ENCODE data around the gene TRPV6.

The TRPV6 gene

DNA sequence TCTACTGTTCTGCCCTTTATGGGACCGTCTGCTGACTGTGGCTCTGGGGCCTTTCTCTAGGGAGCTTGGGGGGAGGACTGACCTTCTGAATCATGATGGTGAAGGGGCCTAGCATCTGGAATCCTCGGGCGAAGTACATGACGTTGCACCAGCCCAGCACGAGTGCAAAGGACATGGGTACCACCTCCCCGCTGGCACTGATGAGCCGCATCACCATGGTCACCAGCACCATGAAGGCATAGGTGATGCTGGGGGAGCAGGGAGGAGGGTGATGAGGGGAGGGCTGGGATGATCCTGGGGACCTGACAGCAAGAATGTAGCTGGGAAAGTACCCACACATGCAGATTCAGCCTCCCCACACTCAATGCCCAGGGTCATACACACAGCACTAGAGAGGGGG, 11.1 kb downstream of the TRPV6 start:
- H3K9ac ChIP-seq (ENCODE audit: low read length in 2 of 2): no peak overlapping the region
- H3K9me3 ChIP-seq (ENCODE audit: control insufficient read depth in 2 of 2, low read length in 2 of 2): no peaks in the 10 kb centered on the region
- H3K4me1 ChIP-seq (ENCODE audit: control insufficient read depth, insufficient read depth, low read length): no peaks in the 10 kb centered on the region
- H3K27me3 ChIP-seq (ENCODE audit: control insufficient read depth in 1 of 2, insufficient read depth in 2 of 2, low read length in 2 of 2): peaks cover 0 to 8% of the 10 kb centered on the region in 2 donors
- no peak overlapping the region for H3K4me3 ChIP-seq (ENCODE audit: low read length in 2 of 2)
- H3K36me3 ChIP-seq (ENCODE audit: control insufficient read depth in 2 of 2, insufficient read depth in 2 of 2, low read length in 2 of 2): no peaks in the 10 kb centered on the region
- no peak overlapping the region for H3K27ac ChIP-seq (ENCODE audit: low read length)

DNA sequence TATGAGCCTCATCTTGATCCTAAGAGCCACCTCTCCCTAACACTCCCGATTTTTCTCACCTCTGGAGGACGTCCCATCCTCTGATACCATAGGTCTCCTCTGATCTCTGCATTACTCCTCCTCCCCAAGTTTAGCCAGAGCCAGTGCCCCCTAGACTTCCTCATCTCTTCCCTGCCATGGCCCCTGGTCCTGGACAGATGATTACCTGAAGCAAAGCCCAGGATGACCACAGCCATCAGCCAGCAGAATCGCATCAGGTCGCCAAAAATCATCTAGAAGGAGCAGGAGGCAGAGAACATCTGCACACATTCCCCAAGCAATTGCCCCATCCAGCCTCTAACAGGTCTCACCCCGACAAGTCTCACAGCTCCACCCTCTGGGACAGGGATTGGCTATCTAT, 11.7 kb downstream of the TRPV6 start:
- Histone ChIP-seq H3K4me1 (ENCODE audit: control insufficient read depth, insufficient read depth, low read length) (no peaks in the 10 kb centered on the region), H3K9ac (ENCODE audit: low read length in 2 of 2) (no peak overlapping the region), H3K9me3 (ENCODE audit: control insufficient read depth in 2 of 2, low read length in 2 of 2) (no peaks in the 10 kb centered on the region), H3K27ac (ENCODE audit: low read length) (no peak overlapping the region), H3K36me3 (ENCODE audit: control insufficient read depth in 2 of 2, insufficient read depth in 2 of 2, low read length in 2 of 2) (no peaks in the 10 kb centered on the region), H3K27me3 (ENCODE audit: control insufficient read depth in 1 of 2, insufficient read depth in 2 of 2, low read length in 2 of 2) (peaks cover 0 to 8% of the 10 kb centered on the region in 2 donors), H3K4me3 (ENCODE audit: low read length in 2 of 2) (no peak overlapping the region)

DNA sequence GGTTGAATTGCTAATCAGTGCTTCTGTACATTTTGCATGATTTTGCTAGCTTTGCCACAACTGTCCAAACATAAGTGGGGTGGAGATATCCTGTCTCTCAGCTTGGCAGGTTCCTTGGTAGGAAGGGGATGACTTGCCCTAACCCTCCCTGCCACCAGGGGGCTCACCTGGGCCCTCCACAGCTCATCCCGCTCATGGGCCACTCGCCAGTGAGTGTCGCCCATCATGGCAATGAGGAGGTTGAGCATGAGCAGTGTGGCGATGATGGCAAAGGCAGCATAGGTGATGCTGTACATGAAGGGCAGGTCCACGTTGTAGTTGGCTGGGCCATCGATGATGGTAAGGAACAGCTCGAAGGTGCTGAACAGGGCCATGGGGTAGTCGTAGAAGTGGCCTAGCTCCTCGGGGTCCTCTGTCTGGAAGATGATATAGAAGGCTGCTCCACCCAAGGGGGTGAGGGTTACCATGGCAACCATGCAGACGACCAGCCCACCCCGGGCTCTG, 12.2 kb downstream of the TRPV6 start:
- H3K36me3 ChIP-seq (ENCODE audit: control insufficient read depth in 2 of 2, insufficient read depth in 2 of 2, low read length in 2 of 2): no peaks in the 10 kb centered on the region
- no peak overlapping the region for H3K9ac ChIP-seq (ENCODE audit: low read length in 2 of 2)
- no peak overlapping the region for H3K27ac ChIP-seq (ENCODE audit: low read length)

DNA sequence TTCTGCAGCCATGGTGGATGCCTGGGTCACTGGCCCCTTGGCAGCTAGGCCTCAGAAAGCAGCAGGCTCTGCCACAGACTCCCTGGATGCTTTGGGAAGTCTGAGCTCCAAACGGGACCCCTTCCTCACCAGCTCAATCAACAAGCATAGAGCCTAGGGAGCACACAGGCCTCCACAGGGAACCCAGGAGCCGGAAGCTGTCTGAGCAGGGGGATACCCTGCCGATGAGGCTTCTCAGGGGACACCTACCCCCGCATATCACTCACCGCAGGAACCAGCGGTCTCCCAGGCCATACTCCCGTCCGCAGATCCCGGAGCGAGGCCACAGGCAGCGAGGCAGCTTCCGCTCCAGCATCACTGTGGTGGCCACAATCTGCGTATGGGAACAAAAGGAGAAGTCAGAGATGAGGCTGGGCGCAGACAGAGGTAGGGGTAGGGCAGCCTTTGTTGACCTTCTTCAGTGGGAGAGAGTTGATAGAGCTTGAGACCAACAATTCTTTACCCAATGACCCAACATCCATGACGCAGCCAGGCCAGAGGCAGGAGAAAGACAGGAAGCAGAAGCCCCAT, 13.4 kb downstream of the TRPV6 start:
- Histone ChIP-seq H3K9me3 (ENCODE audit: control insufficient read depth in 2 of 2, low read length in 2 of 2) (no peaks in the 10 kb centered on the region), H3K4me3 (ENCODE audit: low read length in 2 of 2) (no peak overlapping the region), H3K27ac (ENCODE audit: low read length) (no peak overlapping the region), H3K4me1 (ENCODE audit: control insufficient read depth, insufficient read depth, low read length) (no peaks in the 10 kb centered on the region), H3K27me3 (ENCODE audit: control insufficient read depth in 1 of 2, insufficient read depth in 2 of 2, low read length in 2 of 2) (peaks cover 0 to 8% of the 10 kb centered on the region in 2 donors), H3K36me3 (ENCODE audit: control insufficient read depth in 2 of 2, insufficient read depth in 2 of 2, low read length in 2 of 2) (no peaks in the 10 kb centered on the region), H3K9ac (ENCODE audit: low read length in 2 of 2) (no peak overlapping the region)

More for the DNA sequence above, 12.2 kb downstream of the TRPV6 start:
- Histone ChIP-seq H3K4me3 (ENCODE audit: low read length in 2 of 2) (no peak overlapping the region), H3K9me3 (ENCODE audit: control insufficient read depth in 2 of 2, low read length in 2 of 2) (no peaks in the 10 kb centered on the region), H3K4me1 (ENCODE audit: control insufficient read depth, insufficient read depth, low read length) (no peaks in the 10 kb centered on the region), H3K27me3 (ENCODE audit: control insufficient read depth in 1 of 2, insufficient read depth in 2 of 2, low read length in 2 of 2) (peaks cover 0 to 8% of the 10 kb centered on the region in 2 donors)

DNA sequence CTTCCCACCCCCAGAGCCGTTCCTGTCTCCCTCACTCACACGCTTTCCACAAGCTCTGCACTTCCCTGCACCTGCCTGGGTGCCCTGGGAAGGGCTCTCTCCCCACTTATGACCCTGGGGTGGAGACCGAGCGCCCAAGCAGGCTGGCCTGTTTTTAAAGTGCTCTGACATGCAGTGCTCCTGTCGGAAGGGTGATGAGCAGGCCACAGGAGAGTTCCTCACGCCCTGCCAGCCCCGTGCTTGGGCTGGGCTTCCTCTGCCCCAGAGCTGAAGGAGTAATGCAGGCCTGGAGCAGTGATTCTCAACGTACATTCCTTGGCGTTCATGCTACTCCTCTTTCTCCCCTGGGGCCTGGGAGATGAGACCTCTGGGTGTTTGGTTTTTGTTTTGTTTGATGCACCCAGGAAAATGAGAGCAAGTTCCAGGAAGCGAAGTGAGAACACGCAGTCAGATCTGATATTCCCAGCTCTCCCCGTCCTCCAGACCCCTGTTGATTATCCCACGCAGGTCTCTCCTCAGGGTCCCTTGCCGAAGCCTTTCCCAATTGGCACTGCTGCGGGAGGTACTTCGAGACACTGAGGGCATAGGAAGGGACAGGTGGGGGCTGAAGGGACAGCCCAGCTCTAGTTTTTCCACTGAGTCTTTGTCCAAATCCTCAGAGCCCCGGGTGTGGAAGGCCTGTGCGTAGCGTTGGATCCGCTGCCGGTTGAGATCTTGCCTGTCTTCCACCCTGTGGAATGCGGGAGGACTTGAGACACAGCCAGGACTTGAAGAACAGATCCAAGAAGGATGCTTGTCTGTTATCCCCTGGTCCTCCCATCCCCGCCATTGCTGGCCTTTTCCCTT, 14.1 kb downstream of the TRPV6 start:
- Histone ChIP-seq H3K36me3 (ENCODE audit: control insufficient read depth in 2 of 2, insufficient read depth in 2 of 2, low read length in 2 of 2) (no peaks in the 10 kb centered on the region), H3K9me3 (ENCODE audit: control insufficient read depth in 2 of 2, low read length in 2 of 2) (no peaks in the 10 kb centered on the region), H3K27ac (ENCODE audit: low read length) (no peak overlapping the region)

DNA sequence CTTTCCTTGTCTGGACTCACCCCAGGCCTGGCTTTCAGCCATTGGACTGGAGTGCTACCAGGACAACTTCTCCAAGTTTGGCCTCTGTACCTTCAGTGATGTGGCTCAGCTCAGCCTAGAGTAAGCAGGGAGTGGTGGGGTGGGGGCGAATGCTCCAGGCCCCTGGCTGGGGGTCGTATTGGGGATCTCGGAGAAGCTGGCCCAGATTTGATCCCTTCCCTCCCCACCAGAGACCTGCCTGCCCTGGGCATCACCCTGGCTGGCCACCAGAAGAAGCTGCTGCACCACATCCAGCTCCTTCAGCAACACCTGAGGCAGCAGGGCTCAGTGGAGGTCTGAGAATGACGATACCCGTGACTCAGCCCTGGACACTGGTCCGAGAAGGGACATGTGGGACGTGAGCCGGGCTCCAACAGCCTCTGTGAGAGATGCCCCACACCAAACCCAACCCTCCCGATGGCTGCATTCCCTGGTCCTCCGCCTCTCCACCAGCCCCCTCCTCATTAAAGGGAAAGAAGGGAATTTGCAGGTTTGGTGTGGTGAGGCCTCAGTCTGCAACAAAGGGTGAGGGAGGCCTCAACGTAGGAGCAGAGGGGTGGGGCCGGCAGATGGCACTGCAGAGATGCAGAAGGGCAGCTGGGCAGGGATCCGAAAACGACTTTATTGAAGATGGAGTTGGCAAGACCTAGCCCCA, 14.8 kb downstream of the TRPV6 start:
- Histone ChIP-seq H3K9me3 (ENCODE audit: control insufficient read depth in 2 of 2, low read length in 2 of 2) (no peaks in the 10 kb centered on the region), H3K27me3 (ENCODE audit: control insufficient read depth in 1 of 2, insufficient read depth in 2 of 2, low read length in 2 of 2) (peaks cover 0 to 2% of the 10 kb centered on the region in 2 donors), H3K4me3 (ENCODE audit: low read length in 2 of 2) (no peak overlapping the region), H3K36me3 (ENCODE audit: control insufficient read depth in 2 of 2, insufficient read depth in 2 of 2, low read length in 2 of 2) (no peaks in the 10 kb centered on the region), H3K9ac (ENCODE audit: low read length in 2 of 2) (no peak overlapping the region), H3K4me1 (ENCODE audit: control insufficient read depth, insufficient read depth, low read length) (no peaks in the 10 kb centered on the region), H3K27ac (ENCODE audit: low read length) (no peak overlapping the region)

More for the DNA sequence above, 14.1 kb downstream of the TRPV6 start:
- Histone ChIP-seq H3K27me3 (ENCODE audit: control insufficient read depth in 1 of 2, insufficient read depth in 2 of 2, low read length in 2 of 2) (peaks cover 0 to 7% of the 10 kb centered on the region in 2 donors), H3K9ac (ENCODE audit: low read length in 2 of 2) (no peak overlapping the region), H3K4me3 (ENCODE audit: low read length in 2 of 2) (no peak overlapping the region), H3K4me1 (ENCODE audit: control insufficient read depth, insufficient read depth, low read length) (no peaks in the 10 kb centered on the region)

DNA sequence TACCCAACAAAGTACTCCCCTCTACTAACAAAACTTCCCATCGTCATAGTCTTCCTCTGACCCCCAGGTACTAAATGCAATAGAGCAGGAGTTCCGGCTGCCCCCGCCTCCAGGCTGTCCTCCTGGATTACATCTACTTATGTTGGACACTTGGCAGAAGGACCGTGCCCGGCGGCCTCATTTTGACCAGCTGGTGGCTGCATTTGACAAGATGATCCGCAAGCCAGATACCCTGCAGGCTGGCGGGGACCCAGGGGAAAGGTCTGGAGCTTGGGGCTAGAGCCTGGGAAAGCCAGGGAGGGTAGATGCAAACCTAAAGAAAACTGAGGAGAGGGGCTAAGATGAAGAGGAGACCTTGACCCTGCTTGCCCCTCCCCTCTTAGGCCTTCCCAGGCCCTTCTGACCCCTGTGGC, 15.4 kb downstream of the TRPV6 start:
- Histone ChIP-seq H3K27ac (ENCODE audit: low read length) (no peak overlapping the region), H3K9ac (ENCODE audit: low read length in 2 of 2) (no peak overlapping the region), H3K27me3 (ENCODE audit: control insufficient read depth in 1 of 2, insufficient read depth in 2 of 2, low read length in 2 of 2) (no peaks in the 10 kb centered on the region), H3K4me1 (ENCODE audit: control insufficient read depth, insufficient read depth, low read length) (no peaks in the 10 kb centered on the region), H3K9me3 (ENCODE audit: control insufficient read depth in 2 of 2, low read length in 2 of 2) (no peaks in the 10 kb centered on the region), H3K36me3 (ENCODE audit: control insufficient read depth in 2 of 2, insufficient read depth in 2 of 2, low read length in 2 of 2) (no peaks in the 10 kb centered on the region), H3K4me3 (ENCODE audit: low read length in 2 of 2) (no peak overlapping the region)

GRCh38 chr7:142869434-142869833, 16.1 kb downstream of the TRPV6 start:
- Histone ChIP-seq H3K9me3 (ENCODE audit: control insufficient read depth in 2 of 2, low read length in 2 of 2) (no peaks in the 10 kb centered on the region), H3K27me3 (ENCODE audit: control insufficient read depth in 1 of 2, insufficient read depth in 2 of 2, low read length in 2 of 2) (no peaks in the 10 kb centered on the region), H3K9ac (ENCODE audit: low read length in 2 of 2) (no peak overlapping the region), H3K4me3 (ENCODE audit: low read length in 2 of 2) (no peak overlapping the region), H3K36me3 (ENCODE audit: control insufficient read depth in 2 of 2, insufficient read depth in 2 of 2, low read length in 2 of 2) (no peaks in the 10 kb centered on the region), H3K4me1 (ENCODE audit: control insufficient read depth, insufficient read depth, low read length) (no peaks in the 10 kb centered on the region), H3K27ac (ENCODE audit: low read length) (no peak overlapping the region)

- Histone ChIP-seq H3K36me3 (ENCODE audit: control insufficient read depth in 2 of 2, insufficient read depth in 2 of 2, low read length in 2 of 2) (no peaks in the 10 kb centered on the region), H3K9me3 (ENCODE audit: control insufficient read depth in 2 of 2, low read length in 2 of 2) (no peaks in the 10 kb centered on the region), H3K27me3 (ENCODE audit: control insufficient read depth in 1 of 2, insufficient read depth in 2 of 2, low read length in 2 of 2) (no peaks in the 10 kb centered on the region), H3K9ac (ENCODE audit: low read length in 2 of 2) (no peak overlapping the region), H3K4me3 (ENCODE audit: low read length in 2 of 2) (no peak overlapping the region), H3K27ac (ENCODE audit: low read length) (no peak overlapping the region), H3K4me1 (ENCODE audit: control insufficient read depth, insufficient read depth, low read length) (no peaks in the 10 kb centered on the region)
Observed at GRCh38 chr7:142868986-142869415, 16.5 kb downstream of the TRPV6 start.

DNA sequence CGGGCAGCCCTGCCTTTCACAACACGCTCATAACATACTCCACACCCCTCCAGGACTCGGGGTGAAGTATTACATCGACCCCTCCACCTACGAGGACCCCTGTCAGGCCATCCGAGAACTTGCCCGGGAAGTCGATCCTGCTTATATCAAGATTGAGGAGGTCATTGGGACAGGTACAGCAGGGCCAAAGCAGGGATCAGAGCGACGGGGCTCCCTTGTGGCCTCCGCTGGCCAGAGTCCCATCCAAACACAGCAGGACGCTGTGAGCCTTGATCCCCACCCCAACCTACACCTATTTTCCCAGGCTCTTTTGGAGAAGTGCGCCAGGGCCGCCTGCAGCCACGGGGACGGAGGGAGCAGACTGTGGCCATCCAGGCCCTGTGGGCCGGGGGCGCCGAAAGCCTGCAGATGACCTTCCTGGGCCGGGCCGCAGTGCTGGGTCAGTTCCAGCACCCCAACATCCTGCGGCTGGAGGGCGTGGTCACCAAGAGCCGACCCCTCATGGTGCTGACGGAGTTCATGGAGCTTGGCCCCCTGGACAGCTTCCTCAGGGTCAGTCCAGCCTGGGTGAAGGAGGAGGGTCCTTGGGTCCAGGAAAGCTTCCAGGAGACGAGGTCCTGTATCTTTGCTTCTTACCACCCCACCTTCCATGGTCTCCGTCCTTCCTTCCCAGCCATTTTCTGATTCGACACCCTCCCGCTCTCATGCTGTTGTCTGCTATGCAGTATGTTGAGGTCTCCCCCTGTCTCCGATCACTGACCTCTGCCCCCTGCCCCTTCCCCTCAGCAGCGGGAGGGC, 17.2 kb downstream of the TRPV6 start:
- H3K4me3 ChIP-seq (ENCODE audit: low read length in 2 of 2): no peak overlapping the region
- no peak overlapping the region for H3K27ac ChIP-seq (ENCODE audit: low read length)
- no peaks in the 10 kb centered on the region for H3K4me1 ChIP-seq (ENCODE audit: control insufficient read depth, insufficient read depth, low read length)
- no peaks in the 10 kb centered on the region for H3K27me3 ChIP-seq (ENCODE audit: control insufficient read depth in 1 of 2, insufficient read depth in 2 of 2, low read length in 2 of 2)
- no peaks in the 10 kb centered on the region for H3K9me3 ChIP-seq (ENCODE audit: control insufficient read depth in 2 of 2, low read length in 2 of 2)
- no peak overlapping the region for H3K9ac ChIP-seq (ENCODE audit: low read length in 2 of 2)
- no peaks in the 10 kb centered on the region for H3K36me3 ChIP-seq (ENCODE audit: control insufficient read depth in 2 of 2, insufficient read depth in 2 of 2, low read length in 2 of 2)
